GM12891 (cell line): ENCODE results near the gene BCLAF1.
A peak's percentile ranks its signal among the peaks of the same experiment; 100 is the strongest.

Source experiments
- DNase-seq: peaks from one replicate; pipeline ENCODE4 v3.0.0; 2011; ENCODE audit warnings: low spot score; ENCODE audit not compliant: insufficient read length
- FAIRE-seq: peaks from 2 replicates; lab custom pipeline; 2011; peaks lifted over from hg19 to GRCh38; lab: Jason Lieb, UNC
- PAX5 ChIP-seq: IDR thresholded peaks from 2 replicates; pipeline ENCODE4 v1.6.1; 2011; ENCODE audit warnings: low read length, moderate library complexity, mild to moderate bottlenecking; ENCODE audit not compliant: insufficient read depth, severe bottlenecking
- POLR2A ChIP-seq: IDR thresholded peaks from 2 replicates; pipeline ENCODE4 v1.6.1; 2011; ENCODE audit warnings: low read depth, low read length, control low read depth
- POLR2AphosphoS5 ChIP-seq: IDR thresholded peaks from 2 replicates; pipeline ENCODE4 v1.6.1; 2011; ENCODE audit warnings: low read depth, low read length, control low read depth
- POU2F2 ChIP-seq: IDR thresholded peaks from 2 replicates; pipeline ENCODE4 v1.6.1; 2011; ENCODE audit warnings: low read depth, mild to moderate bottlenecking, control low read depth, low read length, moderate library complexity
- SPI1 ChIP-seq: IDR thresholded peaks from 2 replicates; pipeline ENCODE4 v1.6.1; 2011; ENCODE audit warnings: low read depth, low read length, control low read depth
- TAF1 ChIP-seq: IDR thresholded peaks from 2 replicates; pipeline ENCODE4 v1.6.1; 2011; ENCODE audit warnings: low read depth, low read length, control low read depth

Gene BCLAF1

DNA sequence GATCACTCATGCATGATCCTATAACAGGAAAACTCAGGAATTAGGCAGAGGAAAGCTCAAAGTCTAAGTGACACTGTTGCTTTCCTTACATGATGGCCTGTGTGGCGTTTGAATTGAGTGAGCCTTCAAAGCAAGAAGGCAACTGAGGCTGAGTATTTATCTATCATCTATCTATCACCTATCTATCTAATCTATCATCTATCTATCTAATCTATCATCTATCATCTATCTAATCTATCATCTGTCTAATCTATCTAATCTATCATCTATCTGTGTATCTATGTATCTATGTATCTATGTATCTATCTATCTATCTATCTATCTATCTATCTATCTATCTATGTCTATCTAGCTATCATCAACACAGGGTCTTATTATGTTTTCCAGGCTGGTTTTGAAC, 41.8 kb upstream of the BCLAF1 start:
- TF ChIP-seq SPI1 (no peak), POLR2A (no peak), POLR2AphosphoS5 (no peak), POU2F2 (no peak), TAF1 (no peak), PAX5 (no peak)
- DNase-seq (no peak), FAIRE-seq (no peak)

DNA sequence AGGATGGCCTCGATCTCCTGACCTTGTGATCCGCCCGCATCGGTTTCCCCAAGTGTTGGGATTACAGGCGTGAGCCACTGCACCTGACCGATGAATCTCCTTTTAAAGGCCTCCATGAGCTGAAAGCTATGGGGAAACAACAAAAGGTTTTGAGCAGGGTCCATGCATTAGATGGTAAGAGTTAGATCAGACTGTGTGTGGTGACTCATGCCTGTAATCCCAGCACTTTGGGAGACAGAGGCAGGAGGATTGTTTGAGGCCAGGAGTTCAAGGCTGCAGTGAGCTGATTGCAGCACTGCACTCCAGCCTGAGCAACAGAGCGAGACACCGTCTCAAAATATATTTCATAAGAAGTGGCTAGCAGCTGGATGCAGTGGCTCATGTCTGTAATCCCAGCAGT, 41.0 kb upstream of the BCLAF1 start:
- DNase-seq: no peak
- FAIRE-seq: no peak
- TF ChIP-seq SPI1 (no peak), TAF1 (no peak), POLR2AphosphoS5 (no peak), PAX5 (no peak), POLR2A (no peak), POU2F2 (no peak)

DNA sequence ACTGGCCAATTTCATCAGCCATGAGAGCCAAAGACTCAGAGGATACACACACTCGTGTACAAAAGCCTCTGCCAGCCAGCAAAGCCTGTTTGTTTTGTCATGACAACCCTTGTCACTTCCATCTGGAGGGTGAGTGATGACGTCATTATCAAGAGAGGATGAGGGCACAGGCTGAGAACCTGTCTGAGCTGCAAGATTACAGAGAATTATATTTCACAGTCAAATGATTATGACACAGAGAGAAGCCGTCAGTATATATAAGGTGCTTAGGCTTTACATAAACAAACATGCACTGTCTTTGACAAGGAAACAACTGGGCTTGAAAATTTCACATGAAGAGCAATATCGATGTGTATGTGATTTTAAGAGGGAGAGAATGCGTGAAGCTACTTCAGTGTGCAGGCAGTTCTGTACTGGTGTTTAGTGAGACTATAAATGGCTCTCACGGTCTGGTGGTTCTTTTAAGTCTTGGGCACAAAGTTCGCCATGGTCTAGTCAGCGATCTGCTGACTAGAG, 36.5 kb upstream of the BCLAF1 start:
- TF ChIP-seq PAX5: no peak
- TF ChIP-seq TAF1: no peak
- no peak for TF ChIP-seq POU2F2
- no peak for TF ChIP-seq POLR2AphosphoS5
- TF ChIP-seq SPI1: no peak
- TF ChIP-seq POLR2A: no peak
- FAIRE-seq: no peak
- no peak for DNase-seq

DNA sequence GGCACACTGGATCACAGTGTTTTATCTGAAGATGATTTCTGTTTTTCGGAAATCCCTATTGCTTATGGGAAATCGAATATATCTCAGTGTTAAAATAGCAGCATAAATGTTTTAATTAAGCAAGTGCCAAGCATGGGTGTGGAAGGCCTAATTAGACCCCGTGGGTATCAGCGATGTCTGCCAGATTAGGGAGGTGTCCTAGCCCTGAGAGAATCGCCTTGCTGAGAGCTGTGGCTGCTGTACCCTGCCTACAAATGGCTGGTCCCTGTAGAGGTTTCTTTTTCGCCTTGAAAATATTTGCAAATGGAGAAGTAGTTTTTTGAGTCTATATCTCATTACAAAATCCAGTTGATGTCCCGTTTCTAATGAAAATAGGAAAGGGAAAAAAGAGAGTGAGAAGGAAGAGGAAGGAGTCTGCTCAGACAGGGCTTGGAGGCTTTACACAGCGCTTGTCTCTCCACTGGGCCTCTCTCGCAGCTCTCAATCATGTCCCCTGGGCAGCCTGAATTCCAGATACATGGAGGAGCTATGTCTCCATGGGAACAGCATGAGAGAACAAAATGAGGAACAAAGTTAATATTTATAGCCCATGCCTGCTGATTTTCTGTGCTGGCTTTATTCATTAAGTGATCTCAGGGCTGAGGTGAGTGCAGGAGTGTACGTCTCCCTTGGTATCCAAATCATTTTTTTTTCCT, 35.2 kb upstream of the BCLAF1 start:
- FAIRE-seq (no peak), DNase-seq (no peak)
- TF ChIP-seq SPI1: no peak
- no peak for TF ChIP-seq TAF1
- no peak for TF ChIP-seq PAX5
- no peak for TF ChIP-seq POLR2A
- TF ChIP-seq POLR2AphosphoS5: no peak
- no peak for TF ChIP-seq POU2F2

DNA sequence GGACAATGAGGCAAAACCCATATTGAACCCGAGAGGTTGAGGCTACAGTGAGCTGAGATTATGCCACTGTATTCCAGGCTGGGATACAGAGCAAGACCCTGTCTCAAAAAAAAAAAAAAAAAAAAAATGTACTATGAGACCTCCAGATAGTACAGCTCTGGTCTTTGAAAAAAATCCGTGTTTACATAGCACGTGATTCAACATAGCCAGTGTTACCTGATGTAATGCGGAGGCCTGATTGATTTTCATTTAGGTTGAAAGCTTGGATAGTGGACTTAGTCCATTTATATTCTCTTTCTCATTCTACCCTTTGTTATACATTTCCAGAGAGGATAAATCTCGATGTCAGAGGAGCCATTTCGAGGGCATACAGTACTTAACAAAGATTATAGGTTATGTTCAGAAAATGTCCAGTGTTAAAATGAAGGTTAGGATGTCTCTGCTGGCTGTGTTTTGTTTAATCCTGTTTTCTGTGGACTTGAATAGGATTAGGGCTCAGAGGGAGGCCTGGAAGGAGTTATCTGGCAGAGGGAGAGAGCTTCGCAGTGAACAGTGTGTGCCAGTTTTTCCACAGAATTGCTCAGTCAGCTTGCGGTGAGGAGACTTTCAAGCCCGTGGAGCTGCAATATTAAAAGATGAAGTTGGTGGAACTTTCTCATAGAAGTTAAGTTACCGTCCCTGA, 33.9 kb upstream of the BCLAF1 start:
- no peak for FAIRE-seq
- DNase-seq: no peak
- TF ChIP-seq POLR2A (no peak), POU2F2 (no peak), SPI1 (no peak), POLR2AphosphoS5 (no peak), TAF1 (no peak), PAX5 (no peak)

DNA sequence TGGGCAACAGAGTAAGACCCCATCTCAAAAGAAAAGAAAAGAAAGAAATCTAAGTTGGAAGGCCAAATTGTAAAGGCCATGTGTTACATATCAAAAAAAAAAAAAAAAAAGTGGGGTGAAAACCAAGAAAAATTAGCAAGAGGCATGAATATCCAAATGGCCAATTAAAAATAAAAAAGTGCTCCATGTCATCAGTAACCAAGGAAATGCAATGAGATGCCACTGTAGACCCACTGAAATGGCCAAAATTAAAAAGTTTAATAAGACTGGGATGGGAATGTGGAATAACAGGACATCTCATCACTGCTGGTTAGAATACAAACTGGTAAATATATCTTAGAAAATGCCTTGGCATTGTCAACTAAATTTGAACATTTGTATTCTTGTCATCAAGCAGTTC, 30.1 kb upstream of the BCLAF1 start:
- FAIRE-seq (no peak), DNase-seq (no peak)
- TF ChIP-seq POLR2A: no peak
- no peak for TF ChIP-seq POU2F2
- no peak for TF ChIP-seq TAF1
- TF ChIP-seq SPI1: no peak
- TF ChIP-seq PAX5: no peak
- no peak for TF ChIP-seq POLR2AphosphoS5

DNA sequence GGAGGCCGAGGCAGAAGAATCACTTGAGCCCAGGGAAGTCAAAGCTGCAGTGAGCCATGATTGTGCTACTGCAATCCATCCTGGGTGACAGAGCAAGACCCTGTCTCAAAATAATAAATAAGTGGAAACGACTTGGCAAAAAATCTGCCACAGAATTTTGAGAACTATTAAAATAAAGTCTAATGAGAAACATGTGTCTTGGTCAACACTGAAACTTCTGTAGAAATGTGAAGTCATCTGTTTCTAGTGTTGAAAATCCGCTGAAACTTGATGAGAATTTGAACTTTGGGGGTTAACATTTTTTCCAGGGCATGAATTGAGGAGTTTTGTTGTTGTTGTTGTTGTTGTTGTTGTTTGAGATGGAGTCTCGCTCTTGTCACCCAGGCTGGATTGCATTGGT, 29.0 kb upstream of the BCLAF1 start:
- FAIRE-seq (no peak), DNase-seq (no peak)
- TF ChIP-seq PAX5 (no peak), TAF1 (no peak), POLR2AphosphoS5 (no peak), SPI1 (no peak), POU2F2 (no peak), POLR2A (no peak)

DNA sequence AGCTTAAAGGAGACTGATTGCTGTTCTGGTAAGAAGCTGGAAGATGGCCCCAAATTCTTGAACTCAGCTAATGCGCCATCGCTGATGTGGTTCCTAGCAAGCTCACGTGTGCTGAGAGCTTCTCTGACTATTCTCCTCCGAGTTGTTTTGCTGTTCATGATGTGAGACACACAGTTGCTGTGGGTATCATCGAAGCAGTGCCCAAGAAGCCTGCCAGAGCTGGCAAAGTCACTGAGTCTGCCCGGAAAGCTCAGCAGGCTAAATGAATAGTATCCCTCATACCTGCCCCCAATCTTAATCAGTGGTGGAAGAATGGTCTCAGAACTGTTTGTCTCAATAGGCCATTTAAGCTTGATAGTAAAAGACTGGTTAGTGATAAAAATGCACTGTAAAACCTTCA, 28.3 kb upstream of the BCLAF1 start:
- DNase-seq (no peak), FAIRE-seq (no peak)
- TF ChIP-seq SPI1 (no peak), TAF1 (no peak), POLR2AphosphoS5 (no peak), POU2F2 (no peak), PAX5 (no peak), POLR2A (no peak)

DNA sequence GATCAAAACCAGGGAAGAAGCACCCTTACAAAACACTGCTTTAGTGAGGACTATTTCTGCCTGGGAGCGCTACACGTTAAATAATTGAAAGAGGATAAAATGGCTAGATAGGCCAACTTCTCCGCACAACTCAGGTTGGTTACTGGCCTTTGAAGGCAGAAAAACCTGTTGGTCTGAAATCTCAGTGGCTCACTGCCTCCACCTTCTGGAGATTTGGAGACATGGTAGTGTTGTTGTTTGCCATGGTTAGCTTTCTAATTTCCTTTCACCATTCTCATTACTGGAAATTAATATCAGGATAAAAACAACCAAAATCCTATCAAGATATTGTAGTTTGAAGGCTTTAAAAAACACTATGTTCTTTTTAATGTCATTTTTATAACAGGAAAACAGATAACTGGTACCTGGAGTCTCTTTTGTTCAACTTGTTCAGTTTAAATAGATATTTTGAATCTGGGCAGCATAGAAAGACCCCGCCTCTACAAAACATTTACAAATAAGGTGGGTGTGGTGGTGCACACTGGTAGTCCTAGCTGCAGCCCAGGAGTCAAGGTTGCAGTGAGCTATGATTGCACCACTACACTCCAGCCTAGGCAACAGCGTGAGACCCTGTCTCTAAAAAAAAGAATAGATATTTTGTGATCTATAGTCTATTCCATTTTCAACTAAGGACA, 27.5 kb upstream of the BCLAF1 start:
- FAIRE-seq (peak; percentile 67), DNase-seq (peak; percentile 21)
- TF ChIP-seq POLR2AphosphoS5: no peak
- no peak for TF ChIP-seq POLR2A
- TF ChIP-seq PAX5: no peak
- TF ChIP-seq TAF1: no peak
- no peak for TF ChIP-seq POU2F2

DNA sequence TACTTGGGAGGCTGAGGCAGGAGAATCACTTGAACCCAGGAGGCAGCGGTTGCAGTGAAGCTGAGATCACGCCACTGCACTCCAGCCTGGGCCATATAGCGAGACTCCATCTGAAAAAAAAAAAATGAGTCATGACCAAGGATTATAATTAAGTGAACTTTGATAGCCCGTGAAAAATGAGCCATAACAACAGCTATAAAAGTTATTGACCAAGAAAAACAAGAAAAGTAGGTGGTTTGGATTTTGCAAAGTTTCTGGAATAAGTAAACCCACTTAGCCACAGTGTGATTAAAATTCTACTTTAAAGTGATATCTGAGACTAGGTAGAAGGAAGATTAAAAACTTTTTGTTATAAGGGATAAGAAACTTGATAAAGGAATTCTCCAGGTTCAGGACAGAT, 25.9 kb upstream of the BCLAF1 start:
- DNase-seq (no peak), FAIRE-seq (no peak)
- TF ChIP-seq PAX5 (no peak), POU2F2 (no peak), TAF1 (no peak), POLR2AphosphoS5 (no peak), SPI1 (no peak), POLR2A (no peak)
